OCI-LY1 (cell line): ENCODE measurements around the gene MRPL50.

ENCODE experiments used
- EZH2 ChIP-seq: fragments of 200-600 bp; sonication (generic), shearing (Covaris generic); IDR thresholded peaks from 2 replicates; pipeline ENCODE4 v1.8.0; 2017; ENCODE audit warnings: borderline replicate concordance, mixed run types, mild to moderate bottlenecking, antibody characterized with exemption, low read length, moderate library complexity, mixed read lengths
- TF ChIP-seq, protein P1 (sequence below): fragments of 200-600 bp; sonication (generic), shearing (Covaris generic); IDR thresholded peaks from 2 replicates; pipeline ENCODE4 v1.5.1; 2017; ENCODE audit warnings: mild to moderate bottlenecking, antibody characterized with exemption, low read length, moderate library complexity, mixed read lengths

DNA sequence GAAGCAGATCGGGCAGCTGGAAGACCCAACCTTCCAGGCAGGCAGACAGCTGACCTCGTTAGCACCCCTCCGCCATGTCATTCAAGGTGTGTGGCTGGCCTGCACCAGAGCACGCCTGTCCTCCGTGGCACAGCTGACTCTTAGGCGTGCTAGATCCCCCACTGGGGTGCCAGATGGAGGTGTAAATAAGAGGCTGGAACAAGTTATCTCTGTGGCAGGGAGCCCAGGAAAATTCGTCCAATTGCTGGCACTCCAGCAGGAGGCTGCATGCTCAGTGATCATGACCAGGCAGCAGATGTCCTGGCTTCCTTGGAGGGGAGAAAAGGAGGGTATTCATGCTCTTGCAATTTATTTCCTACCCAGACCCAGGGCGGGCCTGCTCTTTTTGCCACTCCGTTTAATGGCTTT lies 45.0 kb upstream of the MRPL50 start:
- TF ChIP-seq, protein P1, sequence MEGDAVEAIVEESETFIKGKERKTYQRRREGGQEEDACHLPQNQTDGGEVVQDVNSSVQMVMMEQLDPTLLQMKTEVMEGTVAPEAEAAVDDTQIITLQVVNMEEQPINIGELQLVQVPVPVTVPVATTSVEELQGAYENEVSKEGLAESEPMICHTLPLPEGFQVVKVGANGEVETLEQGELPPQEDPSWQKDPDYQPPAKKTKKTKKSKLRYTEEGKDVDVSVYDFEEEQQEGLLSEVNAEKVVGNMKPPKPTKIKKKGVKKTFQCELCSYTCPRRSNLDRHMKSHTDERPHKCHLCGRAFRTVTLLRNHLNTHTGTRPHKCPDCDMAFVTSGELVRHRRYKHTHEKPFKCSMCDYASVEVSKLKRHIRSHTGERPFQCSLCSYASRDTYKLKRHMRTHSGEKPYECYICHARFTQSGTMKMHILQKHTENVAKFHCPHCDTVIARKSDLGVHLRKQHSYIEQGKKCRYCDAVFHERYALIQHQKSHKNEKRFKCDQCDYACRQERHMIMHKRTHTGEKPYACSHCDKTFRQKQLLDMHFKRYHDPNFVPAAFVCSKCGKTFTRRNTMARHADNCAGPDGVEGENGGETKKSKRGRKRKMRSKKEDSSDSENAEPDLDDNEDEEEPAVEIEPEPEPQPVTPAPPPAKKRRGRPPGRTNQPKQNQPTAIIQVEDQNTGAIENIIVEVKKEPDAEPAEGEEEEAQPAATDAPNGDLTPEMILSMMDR = no peak
- no peak for TF ChIP-seq EZH2
